Calu3 (cell line): ENCODE data around the gene ATP2B3. TPM values are rescaled to one million over a fixed set of nuclear protein-coding genes. Genes with fewer than 3 reads are reported as not detected.

Experiments
- BruUV-seq: library from RNA; stranded (reverse); fragments of 400-500 nt; replicated peaks from 2 replicates; lab custom pipeline; 2021; lab: Mats Ljungman, UMichigan
- CTCF ChIA-PET: fragments of 300-600 bp; sonication (Branson Sonifier 250); formaldehyde crosslinking; loops from one replicate; lab custom pipeline; 2022; ENCODE audit warnings: antibody characterized with exemption; lab: Charles Lee
- DNase-seq: peaks from one replicate; pipeline ENCODE4 v3.0.0; 2022
- H3K27ac Mint-ChIP-seq: one replicate; pipeline ENCODE4 v1.8.0; 2022; ENCODE audit warnings: mixed read lengths; ENCODE audit not compliant: unreplicated experiment
- H3K27me3 Mint-ChIP-seq: one replicate; pipeline ENCODE4 v1.8.0; 2022; ENCODE audit warnings: mixed read lengths; ENCODE audit not compliant: unreplicated experiment
- H3K36me3 Mint-ChIP-seq: one replicate; pipeline ENCODE4 v1.8.0; 2022; ENCODE audit warnings: mild to moderate bottlenecking, moderate library complexity, mixed read lengths; ENCODE audit not compliant: insufficient read depth, unreplicated experiment
- H3K4me1 Mint-ChIP-seq: one replicate; pipeline ENCODE4 v1.8.0; 2022; ENCODE audit warnings: mild to moderate bottlenecking, low read depth, mixed read lengths; ENCODE audit not compliant: unreplicated experiment
- H3K4me3 Mint-ChIP-seq: one replicate; pipeline ENCODE4 v1.8.0; 2022; ENCODE audit warnings: mild to moderate bottlenecking, low read depth, moderate library complexity, mixed read lengths; ENCODE audit not compliant: unreplicated experiment
- H3K9me3 Mint-ChIP-seq: one replicate; pipeline ENCODE4 v1.8.0; 2022; ENCODE audit warnings: low read depth, mixed read lengths; ENCODE audit not compliant: unreplicated experiment
- CTCF ChIP-seq: fragments of 200-600 bp; IDR thresholded peaks from one replicate; pipeline ENCODE4 v1.8.0; 2022; ENCODE audit warnings: antibody characterized with exemption; ENCODE audit not compliant: unreplicated experiment
- intact Hi-C: fragments of 100-400 bp; cut with micrococcal nuclease; formaldehyde crosslinking; loops from one replicate; pipeline ENCODE4 v1.10.0; 2022; ENCODE audit not compliant: unreplicated experiment
- total RNA-seq: library from RNA; stranded (reverse); gene quantifications from 2 replicates; pipeline ENCODE4 v1.2.3, GENCODE V29; 2022

ATP2B3 gene
- total RNA-seq, 1 experiment from 2014 or later, result not detected

- H3K27ac Mint-ChIP-seq, result no peak overlapping the region
- no peak for DNase-seq
- no peak overlapping the region for H3K4me3 Mint-ChIP-seq
- no peak for TF ChIP-seq CTCF
- H3K4me1 Mint-ChIP-seq, result peaks cover 15% of the 10 kb centered on the region
- no peaks in the 10 kb centered on the region for H3K27me3 Mint-ChIP-seq
- intact Hi-C loops, result no loop called here
- no TSS peak for BruUV-seq
- no peaks in the 10 kb centered on the region for H3K9me3 Mint-ChIP-seq
- CTCF ChIA-PET, result no interaction called here
- H3K36me3 Mint-ChIP-seq, result peaks cover 11% of the 10 kb centered on the region
These were observed 76.5 kb downstream of the ATP2B3 start for GRCh38 chrX:153593811-153594500.

DNA sequence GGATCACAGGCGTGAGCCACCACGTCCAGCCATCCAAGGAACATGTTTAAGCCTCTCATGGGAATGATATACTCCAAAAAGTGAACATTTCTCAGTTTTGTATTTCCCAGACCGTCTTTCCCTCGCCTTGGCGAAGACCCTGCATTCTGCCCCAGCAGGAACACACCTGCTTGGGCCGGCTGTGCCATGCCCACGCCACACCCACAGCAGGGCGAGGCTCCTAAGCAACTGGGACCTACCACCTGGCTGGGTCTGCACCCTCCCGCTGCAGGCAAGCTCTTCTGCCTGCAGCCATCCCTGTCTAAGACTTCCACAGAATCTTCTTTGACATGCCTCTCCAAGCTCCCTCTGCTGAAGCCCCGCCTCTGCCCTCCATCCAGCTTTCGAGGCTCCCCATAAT lies 77.9 kb downstream of the ATP2B3 start:
- DNase-seq, result no peak
- intact Hi-C loops, result no loop called here
- H3K4me1 Mint-ChIP-seq, result peaks cover 22% of the 10 kb centered on the region
- H3K4me3 Mint-ChIP-seq, result no peak overlapping the region
- no peaks in the 10 kb centered on the region for H3K27me3 Mint-ChIP-seq
- CTCF ChIA-PET, result no interaction called here
- no peaks in the 10 kb centered on the region for H3K9me3 Mint-ChIP-seq
- H3K27ac Mint-ChIP-seq, result no peak overlapping the region
- peaks cover 24% of the 10 kb centered on the region for H3K36me3 Mint-ChIP-seq
- TF ChIP-seq CTCF, result no peak
- no TSS peak for BruUV-seq

DNA sequence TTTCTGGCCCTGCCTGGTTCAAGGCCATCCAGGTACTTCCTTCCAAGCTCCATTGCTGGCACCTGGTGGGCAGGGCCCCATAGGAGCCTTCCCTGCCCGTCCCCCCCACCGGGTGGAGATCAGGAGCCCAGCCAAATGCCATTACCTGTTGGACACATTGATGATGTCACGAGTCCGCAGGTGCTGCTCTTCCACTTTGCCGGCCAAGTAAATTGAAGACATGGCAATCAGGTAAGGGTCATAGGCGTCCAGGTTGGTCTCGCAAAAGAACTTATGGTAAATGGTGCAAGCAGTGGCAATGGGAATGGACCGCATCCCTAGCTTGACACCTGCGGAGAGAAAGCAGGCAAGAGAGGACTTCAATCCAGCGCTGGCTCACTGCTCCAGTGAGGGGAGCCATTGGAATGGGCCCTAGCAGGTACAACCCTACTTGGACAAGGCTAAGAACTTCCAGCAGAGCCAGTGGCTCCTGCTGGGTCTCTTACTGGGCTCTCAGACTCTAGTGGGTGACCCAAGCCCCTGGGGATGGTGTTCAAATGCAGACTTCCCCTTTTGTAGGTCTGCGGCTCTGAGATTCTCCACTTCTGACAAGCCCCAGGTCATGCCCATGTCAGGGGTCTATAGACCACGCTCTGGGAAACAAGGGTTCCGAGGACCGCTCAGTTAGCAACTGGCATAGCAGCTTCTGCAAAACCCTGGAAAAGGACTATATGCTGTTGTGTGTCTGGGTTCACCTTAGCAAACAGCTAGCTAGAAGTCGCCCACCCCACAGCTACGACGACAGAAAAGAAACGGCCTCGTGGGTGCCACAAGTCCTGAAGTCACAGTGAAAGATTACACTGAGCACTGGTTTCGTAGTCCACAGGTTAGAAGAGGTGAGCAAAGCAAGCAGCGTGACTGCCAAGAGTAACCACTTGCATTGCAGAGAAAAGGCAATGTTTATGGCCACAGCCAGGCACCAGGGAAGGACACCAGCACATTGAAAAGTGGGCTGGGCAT lies 78.7 kb downstream of the ATP2B3 start:
- CTCF ChIA-PET, result no interaction called here
- Mint-ChIP-seq H3K27ac (no peak overlapping the region), H3K9me3 (no peaks in the 10 kb centered on the region), H3K27me3 (no peaks in the 10 kb centered on the region), H3K36me3 (peaks cover 24% of the 10 kb centered on the region), H3K4me1 (peaks cover 30% of the 10 kb centered on the region), H3K4me3 (no peak overlapping the region)
- DNase-seq, result no peak
- intact Hi-C loops, result no loop called here
- no peak for TF ChIP-seq CTCF
- BruUV-seq, result no TSS peak

DNA sequence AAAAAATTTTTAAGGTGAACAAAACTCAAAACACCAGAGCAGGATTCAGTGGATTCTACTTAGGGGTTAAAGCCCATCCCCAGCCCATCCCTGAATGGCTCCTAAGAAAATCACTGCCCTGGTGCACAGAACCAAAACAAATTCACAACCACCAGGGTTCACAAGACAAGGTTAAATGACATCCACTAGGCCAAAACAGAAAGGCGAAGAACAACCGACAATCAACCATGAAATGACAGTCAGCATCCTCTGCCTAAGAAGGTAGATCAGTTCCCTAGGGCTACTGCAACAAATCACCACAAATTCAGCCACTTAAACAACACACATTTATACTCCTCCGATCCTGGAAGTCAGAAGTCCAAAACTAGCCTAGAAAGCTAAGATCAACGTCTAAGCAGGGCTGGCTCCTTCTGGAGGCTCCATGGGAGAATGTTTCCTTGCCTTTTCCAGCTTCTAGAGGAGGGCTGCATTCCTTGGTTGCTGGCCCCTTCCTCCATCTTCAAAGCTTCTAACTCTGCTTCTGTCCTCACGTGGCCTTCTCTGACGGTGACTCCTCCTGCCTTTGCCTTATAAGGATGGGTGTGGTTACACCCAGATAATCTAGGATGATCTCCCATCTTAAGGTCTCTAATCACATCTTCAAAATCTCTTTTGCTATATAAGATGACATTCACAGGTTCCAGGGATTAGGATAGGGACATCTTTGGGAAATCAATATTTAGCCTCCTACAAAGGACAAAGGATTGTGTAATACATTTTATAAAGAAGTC lies 79.7 kb downstream of the ATP2B3 start:
- intact Hi-C loops, result no loop called here
- Mint-ChIP-seq H3K9me3 (no peaks in the 10 kb centered on the region), H3K27ac (no peak overlapping the region), H3K36me3 (peaks cover 24% of the 10 kb centered on the region), H3K27me3 (no peaks in the 10 kb centered on the region), H3K4me1 (peaks cover 35% of the 10 kb centered on the region), H3K4me3 (peak overlapping the region; percentile 69)
- CTCF ChIA-PET, result no interaction called here
- TSS peak; percentile 56 for BruUV-seq
- DNase-seq, result no peak
- no peak for TF ChIP-seq CTCF
